Ureter (tissue), 1 donor: ENCODE measurements around the gene IMP3. TPM values are rescaled to one million over a fixed set of nuclear protein-coding genes. Genes with fewer than 3 reads are reported as not detected.
A peak's percentile ranks its signal among the peaks of the same experiment; 100 is the strongest.

Experiments used
- DNase-seq: peaks from one replicate; pipeline ENCODE4 v3.0.0-alpha.2; 2020; ENCODE audit warnings: low spot score
- total RNA-seq: library from RNA; stranded (reverse); gene quantifications from one replicate; pipeline ENCODE4 v1.2.4, GENCODE V29; 2023
- donor health status: DM: yes; HTN: yes; CAD: no.

Gene IMP3
- total RNA-seq, 1 donor from 2014 or later, result 63.9 TPM

- DNase-seq, result peak; percentile 73
Observed at GRCh38 chr15:75620841-75621391, 19.1 kb downstream of the IMP3 start.

GRCh38 chr15:75620058-75620820, 19.8 kb downstream of the IMP3 start:
- no peak for DNase-seq

- DNase-seq, result no peak
Observed at GRCh38 chr15:75616766-75617165, 23.3 kb downstream of the IMP3 start.

- DNase-seq, result no peak
Observed at GRCh38 chr15:75606711-75607699, 33.0 kb downstream of the IMP3 start.

GRCh38 chr15:75606026-75606425, 34.0 kb downstream of the IMP3 start:
- DNase-seq, result no peak

- DNase-seq, result no peak
Observed at GRCh38 chr15:75599401-75599800, 40.6 kb downstream of the IMP3 start.

GRCh38 chr15:75598361-75598760, 41.7 kb downstream of the IMP3 start:
- no peak for DNase-seq

GRCh38 chr15:75597667-75598341, 42.2 kb downstream of the IMP3 start:
- DNase-seq, result no peak

GRCh38 chr15:75596703-75597345, 43.2 kb downstream of the IMP3 start:
- no peak for DNase-seq

- no peak for DNase-seq
Observed at GRCh38 chr15:75594276-75594675, 45.7 kb downstream of the IMP3 start.

- DNase-seq, result no peak
Observed at GRCh38 chr15:75591655-75592364, 48.2 kb downstream of the IMP3 start.

GRCh38 chr15:75590239-75590638, 49.8 kb downstream of the IMP3 start:
- DNase-seq, result no peak

Other genes starting within 250 kb of the IMP3 start
- gene SIN3A, start 188.5 kb downstream of the IMP3 start, total RNA-seq, result 93.6 TPM
- gene PTPN9, start 60.9 kb downstream of the IMP3 start, total RNA-seq, result 37.9 TPM
- gene SNUPN, start 14.5 kb downstream of the IMP3 start, total RNA-seq, result 20.8 TPM
- gene SNX33, start 7.7 kb upstream of the IMP3 start, total RNA-seq, result 34.2 TPM
- 31.0 TPM for gene CSPG4, start 72.6 kb upstream of the IMP3 start, total RNA-seq
- 29.1 TPM for gene UBE2Q2, start 203.2 kb upstream of the IMP3 start, total RNA-seq